K562 (cell line): Measurements from ENCODE around the gene AFG1L. TPM values are rescaled to one million over a fixed set of nuclear protein-coding genes. Genes with fewer than 3 reads are reported as not detected.
A peak's percentile ranks its signal among the peaks of the same experiment; 100 is the strongest.

Experiments
- CBX5 ChIP-seq: IDR thresholded peaks from 2 replicates; pipeline ENCODE4 v1.6.1; 2014; ENCODE audit warnings: low read depth, borderline replicate concordance
- DACH1 ChIP-seq: fragments of 450-650 bp; IDR thresholded peaks from 2 replicates; pipeline ENCODE4 v1.6.1; 2018; ENCODE audit not compliant: partially characterized antibody
- FIP1L1 ChIP-seq: fragments of 200-400 bp; formaldehyde crosslinking; IDR thresholded peaks from 2 replicates; pipeline ENCODE4 v1.6.1; 2018; ENCODE audit warnings: mild to moderate bottlenecking, low read depth, low read length; ENCODE audit not compliant: poor library complexity, severe bottlenecking
- FOXK2 ChIP-seq, 2 experiments: fragments of 450-650 bp; IDR thresholded peaks in 1 of 2; conservative IDR thresholded peaks in 1 of 2; 2 replicates each; pipeline ENCODE4 v1.6.1; 2016; ENCODE audit warnings: low read depth in 2 of 2, mild to moderate bottlenecking in 1 of 2
- GATAD2B ChIP-seq: fragments of 450-650 bp; IDR thresholded peaks from 2 replicates; pipeline ENCODE4 v1.6.1; 2017; ENCODE audit warnings: mild to moderate bottlenecking, borderline replicate concordance
- PBX2 ChIP-seq, 2 experiments: IDR thresholded peaks in 1 of 2; conservative IDR thresholded peaks in 1 of 2; 2 replicates each; pipeline ENCODE4 v1.6.1; 2016; ENCODE audit warnings: low read depth in 2 of 2, mild to moderate bottlenecking in 1 of 2, missing compliant biosample characterization in 1 of 2, missing genetic modification characterization in 1 of 2, moderate library complexity in 1 of 2
- POLR2H ChIP-seq: IDR thresholded peaks from 2 replicates; pipeline ENCODE4 v1.6.1; 2016; ENCODE audit warnings: missing genetic modification characterization, low read depth, mild to moderate bottlenecking, control low read depth, missing compliant biosample characterization, moderate library complexity
- PURB ChIP-seq: sonication (generic); formaldehyde crosslinking; IDR thresholded peaks from 2 replicates; pipeline ENCODE4 v1.9.0; 2021; ENCODE audit warnings: low read depth, mild to moderate bottlenecking, missing genetic modification reagents
- SIN3A ChIP-seq, 2 experiments: fragments of 150-350 bp in 1 of 2; IDR thresholded peaks; 2 replicates each; pipeline ENCODE4 v1.6.1; 2011 to 2016; ENCODE audit warnings: borderline replicate concordance in 2 of 2, low read depth in 2 of 2, low read length in 2 of 2, mild to moderate bottlenecking in 2 of 2, moderate library complexity in 2 of 2; ENCODE audit not compliant: control insufficient read depth in 1 of 2
- SMARCB1 ChIP-seq: IDR thresholded peaks from 2 replicates; pipeline ENCODE4 v1.6.1; 2011; ENCODE audit warnings: improper control_type of control experiment, low read depth; ENCODE audit not compliant: insufficient read length
- SPI1 ChIP-seq: IDR thresholded peaks from 2 replicates; pipeline ENCODE4 v1.6.1; 2011; ENCODE audit warnings: low read depth, low read length, control low read depth, borderline replicate concordance
- ZBTB40 ChIP-seq, 2 experiments: fragments of 450-650 bp in 1 of 2; sonication (generic) in 1 of 2; formaldehyde crosslinking in 1 of 2; IDR thresholded peaks; 2 replicates each; pipeline versions ENCODE4 v1.7.1 to v1.9.0; 2016 to 2022; ENCODE audit warnings: inconsistent platforms in 1 of 2, mild to moderate bottlenecking in 1 of 2, missing genetic modification reagents in 1 of 2
- ZNF589 ChIP-seq: fragments of 200-800 bp; sonication (Bioruptor generic); IDR thresholded peaks from 2 replicates; pipeline ENCODE4 v1.6.1; 2016; ENCODE audit warnings: low read depth, missing genetic modification characterization, missing compliant biosample characterization
- ZSCAN32 ChIP-seq: fragments of 450-650 bp; formaldehyde crosslinking; IDR thresholded peaks from 2 replicates; pipeline ENCODE4 v1.4.0; 2020; ENCODE audit warnings: mild to moderate bottlenecking, moderate library complexity
- polyA plus RNA-seq, 8 experiments: library from polyadenylated mRNA; depleted of rRNA in 4 of 8; stranded (reverse) in 5 of 8; unstranded in 3 of 8; fragments of >200 nt; fragmentation: Nextera tagmentation in 2 of 8; fragmentation: Illumina TruSeq in 1 of 8; extraction: Ambion mirVana in 2 of 8; extraction: Trizol in 1 of 8; gene quantifications; 2 replicates each; pipeline versions ENCODE4 v1.2.1 to v1.2.3, GENCODE V29; 2011 to 2014; ENCODE audit warnings: inconsistent platforms in 1 of 8, missing spikeins in 1 of 8
- total RNA-seq, 7 experiments: library from RNA; depleted of rRNA in 6 of 7; stranded (reverse); fragments of >200 nt in 6 of 7; fragmentation: Illumina TruSeq in 2 of 7; extraction: Trizol in 2 of 7; gene quantifications; 2 replicates each; pipeline versions ENCODE4 v1.2.1 to v1.2.3, GENCODE V29; 2011 to 2021; ENCODE audit warnings: low replicate concordance in 1 of 7

The AFG1L gene
- total and polyA plus RNA-seq, 9 of the 15 experiments (the other 6 are each of a cell fraction or from before 2014, with no cell fraction given) = 2.2 to 15.5 (median 5.8) TPM

DNA sequence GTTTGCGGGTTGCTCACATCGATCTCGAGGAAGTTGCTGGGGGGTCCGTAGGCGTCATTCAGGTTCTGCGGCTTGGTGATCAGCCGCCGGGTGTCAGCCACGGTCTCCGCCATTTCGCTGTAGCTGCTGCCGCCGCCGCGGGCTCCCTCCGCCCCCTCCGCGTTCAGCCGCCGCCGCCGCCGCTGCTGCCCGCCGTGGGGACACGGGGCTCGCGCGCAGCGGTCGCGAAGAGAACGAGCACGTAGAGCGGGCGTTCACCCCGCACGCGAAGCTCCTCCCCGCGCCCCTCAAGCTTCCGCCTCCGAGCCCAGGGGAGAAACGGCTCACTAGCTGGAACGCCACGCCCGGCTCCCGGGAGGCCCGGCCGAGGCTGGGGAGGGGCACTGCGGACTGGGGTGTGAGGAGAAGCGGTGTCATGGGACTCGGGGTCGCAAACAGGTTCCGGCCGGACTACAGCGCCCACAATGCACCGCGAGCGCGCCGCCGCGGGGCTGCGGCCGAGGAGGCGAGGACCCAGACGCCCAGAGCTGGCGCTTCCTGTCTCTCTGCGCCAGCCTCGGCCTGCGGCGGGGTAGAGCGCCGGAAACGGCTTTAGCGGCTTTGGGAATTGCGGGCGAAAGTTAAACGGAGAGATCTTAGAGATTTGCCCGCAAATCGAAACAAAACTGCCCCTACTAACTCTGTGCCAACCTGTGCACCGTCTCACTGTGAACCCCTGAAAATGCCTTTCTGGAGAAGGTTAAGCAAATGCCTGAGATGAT is 33.9 kb upstream of the AFG1L start, which contains the start of gene SNX3 (continued):
- TF ChIP-seq DACH1 = no peak
- TF ChIP-seq PBX2 (CRISPR knock-in tag; IDR thresholded peaks at IDR 0.05; ENCODE audit: low read depth) = no peak
- no peak for TF ChIP-seq PBX2 (tag; conservative IDR thresholded peaks at IDR 0.05; ENCODE audit: low read depth)
- peak; percentile 59 for TF ChIP-seq GATAD2B
- TF ChIP-seq PURB (CRISPR knock-in tag) = no peak
- peak; percentile 76 for TF ChIP-seq ZNF589 (CRISPR knock-in tag)
- peak; percentile 91 for TF ChIP-seq ZBTB40 (IDR thresholded peaks at IDR 0.05)
- no peak for TF ChIP-seq ZBTB40 (CRISPR knock-in tag; IDR thresholded peaks at IDR 0.05)
- peak; percentile 95 for TF ChIP-seq FIP1L1
- peak in 1 of 2 experiments; percentile 48; a peak in 2 of 4 replicates for TF ChIP-seq FOXK2 (conservative IDR thresholded peaks at IDR 0.05 in 1 of 2, IDR thresholded peaks at IDR 0.05 in 1 of 2; ENCODE audit: low read depth in 2 of 2)
- TF ChIP-seq CBX5 = no peak
- peak; percentile 89 for TF ChIP-seq POLR2H (tag)
- TF ChIP-seq SIN3A (IDR thresholded peaks at IDR 0.05; ENCODE audit: borderline replicate concordance in 2 of 2, control insufficient read depth in 1 of 2, low read depth in 2 of 2, low read length in 2 of 2) = peak in 1 of 2 experiments; percentile 43; a peak in 1 of 4 replicates
- no peak for TF ChIP-seq SMARCB1
- TF ChIP-seq SPI1 = 0 out of 2 replicates have a peak, but pooled peaks have one; percentile 58
- 0 out of 2 replicates have a peak, but pooled peaks have one; percentile 12 for TF ChIP-seq ZSCAN32 (CRISPR knock-in tag)
